Posterior cingulate gyrus (tissue), 11 donors: ENCODE measurements around the gene ANKRD63.

Experiments used
- DNase-seq, 10 donors: peaks; one replicate each; pipeline versions ENCODE4 v3.0.0 to v3.0.0-alpha.2; 2020 to 2021; ENCODE audit warnings: mixed read lengths in 3 of 10
- intact Hi-C: fragments of 100-400 bp; cut with DNase I; formaldehyde crosslinking; loops from one replicate; pipeline ENCODE4 v1.15.1; 2023

Gene ANKRD63

DNA sequence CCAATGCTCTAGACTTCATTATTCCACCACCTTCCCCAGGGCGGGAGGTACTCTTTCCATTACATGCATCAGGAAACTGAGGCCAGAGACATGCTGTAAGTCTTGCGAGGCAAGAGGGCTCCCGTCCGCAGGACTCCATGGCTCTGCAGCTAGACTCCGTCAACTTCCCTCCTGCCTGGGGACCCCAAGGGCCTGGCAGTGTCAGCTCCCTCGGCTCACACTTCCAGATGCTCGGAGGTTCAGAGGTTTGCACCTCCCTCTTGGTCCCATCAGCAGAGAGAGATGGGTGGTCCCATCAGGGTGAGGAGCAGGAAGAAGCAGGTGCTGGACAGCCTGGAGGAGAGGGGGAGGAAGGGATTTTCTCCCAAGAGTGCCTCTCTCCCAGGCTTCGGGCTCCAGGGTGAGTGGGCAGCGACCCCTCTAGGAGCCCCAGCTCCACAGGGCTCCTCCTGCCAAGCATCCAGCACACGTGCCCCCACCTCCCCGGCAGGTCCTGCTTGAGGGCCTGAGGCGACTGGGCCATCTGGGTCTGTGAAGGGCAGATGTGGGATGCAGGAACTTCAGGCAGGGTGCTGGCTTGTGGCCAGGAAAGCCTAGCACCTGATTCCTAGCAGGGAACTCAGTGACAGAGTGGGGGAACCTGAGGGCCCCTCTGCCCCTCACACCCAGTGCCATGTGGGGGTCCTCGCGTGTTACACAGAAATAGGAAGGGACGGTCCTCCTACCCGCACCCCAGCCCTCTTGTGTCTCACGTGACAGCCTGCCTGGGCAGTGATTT lies 34.7 kb downstream of the ANKRD63 start:
- peak in 5 of 10 donors; percentile 5 to 71 (median 63) for DNase-seq
- intact Hi-C loops, result no loop called here

GRCh38 chr15:40247406-40247971 lies 35.4 kb downstream of the ANKRD63 start:
- intact Hi-C loops, result no loop called here
- peak in 6 of 10 donors; percentile 5 to 69 (median 28) for DNase-seq

DNA sequence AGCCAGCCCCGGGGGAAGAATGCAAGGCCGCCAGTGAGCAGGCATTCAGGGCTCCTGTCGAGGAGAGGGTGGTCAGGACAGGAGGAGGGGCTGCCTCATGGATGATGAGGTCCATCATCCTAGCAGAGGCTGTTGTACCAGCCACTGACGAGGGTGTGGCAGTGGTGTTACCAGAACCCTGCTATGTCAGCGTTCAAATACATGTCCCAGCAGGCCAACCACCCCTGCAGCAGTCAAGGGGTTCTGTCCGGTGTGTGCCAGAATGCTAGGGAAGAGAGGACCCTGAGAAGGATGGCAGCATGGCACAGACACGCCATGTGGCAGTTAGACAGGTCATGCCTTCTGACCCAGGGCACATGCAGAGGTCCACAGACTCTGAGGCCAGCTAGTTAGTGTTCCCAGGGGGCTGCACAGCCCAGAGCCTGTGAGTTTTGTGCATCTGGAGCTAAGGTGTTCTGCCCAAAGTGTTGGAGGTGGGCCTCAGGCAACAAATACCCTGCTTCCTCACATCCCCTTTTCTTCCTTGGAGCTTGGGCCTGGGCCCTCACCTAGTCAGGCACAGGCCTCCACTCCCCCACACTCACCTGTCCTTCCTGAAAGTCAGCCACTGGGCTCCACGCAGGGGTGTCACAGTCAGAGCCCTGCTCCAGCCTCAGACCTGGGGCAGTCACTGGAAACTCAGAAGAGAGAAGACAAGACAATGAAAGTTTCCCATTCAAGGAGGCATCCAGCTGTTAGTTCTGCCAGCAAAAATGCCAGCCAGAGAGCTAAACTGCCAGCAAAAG lies 36.2 kb downstream of the ANKRD63 start:
- peak in 6 of 10 donors; percentile 3 to 72 (median 26) for DNase-seq
- intact Hi-C loops, result no loop called here

- DNase-seq, result peak in 6 of 10 donors; percentile 1 to 52 (median 22)
- intact Hi-C loops, result no loop called here
These were observed 37.0 kb downstream of the ANKRD63 start for GRCh38 chr15:40245666-40246450.

- intact Hi-C loops, result no loop called here
- DNase-seq, result peak in 4 of 10 donors; percentile 4 to 71 (median 34)
These were observed 37.8 kb downstream of the ANKRD63 start for GRCh38 chr15:40244961-40245523.

DNA sequence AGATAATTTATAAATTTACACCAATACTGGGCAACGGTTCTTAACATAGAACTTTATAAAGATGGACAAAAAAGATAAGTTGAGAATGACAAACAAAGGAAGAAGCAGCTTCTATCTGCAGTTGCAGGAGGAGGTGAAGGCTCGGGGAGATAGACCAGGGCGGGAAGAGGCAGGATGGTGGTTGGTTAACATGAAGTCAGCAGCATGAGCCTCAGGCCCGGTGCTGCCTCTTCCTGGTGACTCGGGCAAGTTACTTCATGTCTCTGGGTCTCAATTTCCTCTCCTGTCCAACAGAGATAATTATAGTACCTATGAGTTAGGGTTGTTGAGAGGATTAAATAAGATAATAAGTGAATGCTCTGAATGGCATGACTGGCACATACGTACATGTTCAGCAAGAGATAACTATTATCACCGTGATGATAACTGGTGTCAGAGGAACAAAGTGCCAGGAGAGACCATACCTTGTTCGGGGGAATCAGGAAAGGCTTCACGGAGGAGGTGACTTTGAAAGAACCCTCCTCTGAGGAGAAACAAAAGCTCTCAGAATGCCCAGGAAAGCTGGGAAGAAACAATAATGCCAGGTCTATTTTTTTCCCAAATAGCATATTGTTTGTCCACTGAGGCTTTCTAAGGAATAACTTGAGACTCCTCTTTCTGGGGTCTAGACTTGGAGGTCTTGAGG lies 39.6 kb downstream of the ANKRD63 start:
- intact Hi-C loops, result no loop called here
- DNase-seq, result peak in 3 of 10 donors; percentile 5 to 78 (median 37)

DNA sequence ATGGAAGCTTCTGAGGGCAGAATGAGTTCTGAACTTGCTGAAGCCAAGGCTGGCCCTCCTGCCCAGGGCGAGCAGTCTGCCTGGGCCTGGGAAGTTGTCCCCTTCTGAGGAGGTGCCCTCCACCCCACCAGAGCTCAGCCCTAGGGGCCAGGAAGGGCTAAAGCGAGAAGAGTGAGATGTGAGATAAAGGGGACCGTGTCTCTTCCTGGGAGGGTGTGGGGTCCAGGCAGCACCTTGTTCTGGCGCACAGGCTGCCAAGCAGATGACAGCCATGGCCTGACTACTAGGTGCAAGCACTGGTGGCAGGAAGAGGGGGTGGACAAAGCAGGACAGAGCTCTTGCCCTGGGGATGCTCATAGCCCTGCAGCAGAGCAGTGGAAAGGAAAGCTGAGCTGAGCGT lies 40.3 kb downstream of the ANKRD63 start:
- peak in 3 of 10 donors; percentile 2 to 59 (median 49) for DNase-seq
- intact Hi-C loops, result no loop called here

DNA sequence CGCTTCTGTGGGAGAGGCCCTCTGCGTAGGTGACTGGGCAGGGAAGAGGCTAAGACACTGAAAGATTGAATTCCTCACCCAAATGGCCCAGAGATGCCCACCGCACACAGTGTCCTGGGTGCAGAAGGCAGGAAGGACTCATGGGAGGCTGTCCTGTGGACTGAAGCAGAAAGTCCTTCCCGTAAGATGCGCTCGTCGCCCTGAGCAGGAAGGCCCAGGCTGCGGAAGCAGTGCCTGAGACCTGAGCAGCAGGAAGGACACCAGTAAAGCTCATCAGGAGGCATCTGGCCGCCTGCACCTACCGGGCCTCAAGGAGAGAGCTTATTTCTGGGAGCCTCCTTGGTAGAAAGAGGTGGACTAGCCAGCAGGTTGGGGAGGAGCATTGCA lies 40.7 kb downstream of the ANKRD63 start:
- intact Hi-C loops, result no loop called here
- peak in 4 of 10 donors; percentile 5 to 74 (median 33) for DNase-seq

GRCh38 chr15:40241269-40242212 lies 41.3 kb downstream of the ANKRD63 start:
- DNase-seq, result peak in 4 of 10 donors; percentile 7 to 70 (median 30)
- intact Hi-C loops, result no loop called here

GRCh38 chr15:40240619-40241221 lies 42.1 kb downstream of the ANKRD63 start:
- intact Hi-C loops, result no loop called here
- DNase-seq, result peak in 4 of 10 donors; percentile 6 to 82 (median 50)

- intact Hi-C loops, result no loop called here
- DNase-seq, result peak in 5 of 10 donors; percentile 10 to 87 (median 36)
These were observed 42.9 kb downstream of the ANKRD63 start for GRCh38 chr15:40239693-40240618.

GRCh38 chr15:40239404-40239692 lies 43.5 kb downstream of the ANKRD63 start:
- DNase-seq, result no peak
- intact Hi-C loops, result no loop called here

DNA sequence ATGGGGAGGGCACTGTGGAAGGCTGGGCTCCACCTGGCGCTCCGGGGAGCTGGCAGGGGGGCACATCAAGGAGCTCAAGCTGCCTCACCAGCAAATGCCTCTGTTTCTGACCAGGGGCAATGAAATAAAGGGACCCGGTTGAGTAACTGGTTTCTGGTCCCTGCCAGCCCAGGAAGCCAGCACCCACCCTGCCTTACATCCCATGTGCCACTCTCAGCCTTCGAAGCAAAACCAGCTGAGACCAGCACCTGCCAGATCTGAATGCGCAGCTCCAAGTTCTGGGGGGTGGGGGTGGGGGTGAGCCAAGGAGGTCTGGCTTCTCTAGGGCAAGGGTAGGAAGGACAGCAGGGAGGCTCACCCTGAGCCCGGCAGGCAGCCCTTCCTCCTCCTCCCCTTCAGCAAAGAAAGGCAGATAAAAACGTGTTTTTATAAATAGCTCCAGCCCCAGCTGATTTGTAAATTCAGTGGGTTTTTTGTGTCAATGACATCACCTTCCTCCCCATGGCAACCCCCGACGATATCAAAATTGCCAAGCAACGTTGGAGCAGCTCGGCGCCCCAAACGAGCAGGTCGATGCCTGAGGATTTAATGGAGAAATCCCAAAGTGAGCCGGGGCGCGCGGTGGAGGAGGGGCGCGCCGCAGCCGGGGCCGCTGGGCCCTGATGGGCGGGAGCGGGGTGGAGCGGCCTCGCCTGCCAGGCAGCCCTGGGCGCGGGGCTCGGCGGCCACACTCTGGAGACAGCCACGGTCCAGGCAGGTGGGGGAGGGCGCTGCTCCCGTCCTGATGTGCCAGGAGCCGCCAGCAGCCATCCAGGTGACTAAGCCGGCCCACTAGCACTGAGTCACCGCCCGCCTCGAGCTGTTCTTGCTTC lies 44.1 kb downstream of the ANKRD63 start, which contains the start of gene PAK6:
Gene PAK6, plus strand, starts transcription at position 532 of the 872 bp plus-strand sequence. CDS start 25,723 bp downstream, outside the sequence.
- intact Hi-C loops, result no loop called here
- DNase-seq, result peak in 9 of 10 donors; percentile 26 to 95 (median 80)

- intact Hi-C loops, result no loop called here
- peak in 1 of 10 donors; percentile 76 for DNase-seq
These were observed 47.5 kb downstream of the ANKRD63 start for GRCh38 chr15:40235201-40235885.

DNA sequence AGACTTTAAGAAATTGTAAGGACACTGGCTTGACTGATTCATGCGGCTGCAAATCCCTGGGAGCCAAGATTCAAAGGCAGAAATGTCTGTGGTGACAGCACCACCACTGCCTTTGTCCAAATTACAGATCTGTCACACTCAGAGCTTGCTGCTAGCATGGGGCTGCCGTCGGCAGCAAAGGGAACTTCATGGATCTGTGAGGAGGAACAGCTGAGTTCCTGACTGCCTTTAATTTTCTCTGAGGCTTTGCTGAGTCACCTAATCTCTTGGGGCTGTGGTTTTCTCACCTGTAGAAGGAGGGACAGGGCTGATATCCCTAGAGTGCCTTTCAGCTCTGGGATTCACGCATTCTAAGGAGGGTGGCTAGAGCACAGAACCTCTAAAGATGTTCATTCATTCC lies 48.1 kb downstream of the ANKRD63 start:
- intact Hi-C loops, result no loop called here
- DNase-seq, result peak in 2 of 10 donors; percentile 51 to 67
